Measurements from ENCODE around the gene ARFGEF3. TPM values are rescaled to one million over a fixed set of nuclear protein-coding genes. Genes with fewer than 3 reads are reported as not detected.

ARFGEF3 gene
- total RNA-seq, 1 experiment from 2014 or later = 0.71 TPM

DNA sequence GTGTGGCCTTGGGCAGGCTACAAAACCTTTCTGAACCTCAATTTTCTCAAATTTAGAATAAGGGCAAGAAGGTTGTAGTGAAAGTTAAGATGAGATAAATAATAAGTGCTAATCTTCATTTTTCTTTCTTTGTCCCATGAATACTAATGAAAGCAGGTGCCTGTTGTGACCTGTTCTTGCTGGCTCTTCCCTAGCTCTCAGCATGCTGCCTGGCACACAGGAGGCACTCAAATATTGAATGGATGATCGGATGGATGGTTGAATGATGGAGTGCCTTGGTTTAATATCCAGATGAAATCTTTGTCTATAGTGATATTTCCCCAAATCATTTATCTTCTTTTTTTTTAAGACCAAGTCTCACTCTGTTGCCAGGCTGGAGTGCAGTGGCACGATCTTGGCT lies 41.6 kb downstream of the ARFGEF3 start:
- no peak overlapping the region for H3K27ac ChIP-seq (ENCODE audit: low read depth, low read length, poor library complexity, severe bottlenecking)
- H3K9me3 ChIP-seq (ENCODE audit: low read depth, low read length, poor library complexity, severe bottlenecking) = no peaks in the 10 kb centered on the region
- DNase-seq (ENCODE audit: low spot score) = no peak
- ChIA-PET CTCF (no interaction called here), POLR2A (ENCODE audit: low non-redundant PET) (no interaction called here)
- H3K4me1 ChIP-seq (ENCODE audit: insufficient read depth, low read length, poor library complexity, severe bottlenecking) = no peaks in the 10 kb centered on the region
- H3K27me3 ChIP-seq (replicated peaks; ENCODE audit: insufficient read depth, low read depth, low read length, poor library complexity) = peaks cover 6% of the 10 kb centered on the region
- H3K36me3 ChIP-seq (ENCODE audit: insufficient read depth, low read length, poor library complexity, severe bottlenecking) = no peaks in the 10 kb centered on the region
- no peak overlapping the region for H3K4me3 ChIP-seq (ENCODE audit: low read depth, low read length, poor library complexity, severe bottlenecking)
- no TSS peak for BruUV-seq (replicated peaks)
- intact Hi-C loops (cut with micrococcal nuclease; ENCODE audit: unreplicated experiment) = no loop called here
- TF ChIP-seq, protein P1, sequence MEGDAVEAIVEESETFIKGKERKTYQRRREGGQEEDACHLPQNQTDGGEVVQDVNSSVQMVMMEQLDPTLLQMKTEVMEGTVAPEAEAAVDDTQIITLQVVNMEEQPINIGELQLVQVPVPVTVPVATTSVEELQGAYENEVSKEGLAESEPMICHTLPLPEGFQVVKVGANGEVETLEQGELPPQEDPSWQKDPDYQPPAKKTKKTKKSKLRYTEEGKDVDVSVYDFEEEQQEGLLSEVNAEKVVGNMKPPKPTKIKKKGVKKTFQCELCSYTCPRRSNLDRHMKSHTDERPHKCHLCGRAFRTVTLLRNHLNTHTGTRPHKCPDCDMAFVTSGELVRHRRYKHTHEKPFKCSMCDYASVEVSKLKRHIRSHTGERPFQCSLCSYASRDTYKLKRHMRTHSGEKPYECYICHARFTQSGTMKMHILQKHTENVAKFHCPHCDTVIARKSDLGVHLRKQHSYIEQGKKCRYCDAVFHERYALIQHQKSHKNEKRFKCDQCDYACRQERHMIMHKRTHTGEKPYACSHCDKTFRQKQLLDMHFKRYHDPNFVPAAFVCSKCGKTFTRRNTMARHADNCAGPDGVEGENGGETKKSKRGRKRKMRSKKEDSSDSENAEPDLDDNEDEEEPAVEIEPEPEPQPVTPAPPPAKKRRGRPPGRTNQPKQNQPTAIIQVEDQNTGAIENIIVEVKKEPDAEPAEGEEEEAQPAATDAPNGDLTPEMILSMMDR (conservative IDR thresholded peaks at IDR 0.05; ENCODE audit: low read depth, low read length) = no peak
- no peak for TF ChIP-seq EZH2 (IDR thresholded peaks at IDR 0.05; ENCODE audit: borderline replicate concordance, low read depth, low read length, poor library complexity, severe bottlenecking)

DNA sequence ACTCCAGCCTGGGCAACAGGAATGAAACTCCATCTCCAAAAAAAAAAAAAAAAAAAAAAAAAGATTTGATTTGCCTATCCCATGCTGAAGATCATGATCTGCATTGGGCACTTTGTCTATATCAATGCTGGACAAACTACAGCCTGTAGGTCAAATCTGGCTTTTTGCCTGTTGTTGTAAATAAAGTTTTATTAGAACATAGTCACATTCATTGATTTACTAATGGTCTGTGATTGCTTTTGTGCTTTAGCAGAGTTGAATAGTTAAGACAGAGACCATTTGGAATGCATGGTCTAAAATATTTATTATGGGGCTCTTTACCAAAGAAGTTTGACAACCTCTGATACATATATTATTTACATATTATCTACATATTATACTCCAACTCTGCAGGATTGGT lies 42.6 kb downstream of the ARFGEF3 start:
- H3K9me3 ChIP-seq (ENCODE audit: low read depth, low read length, poor library complexity, severe bottlenecking) = no peaks in the 10 kb centered on the region
- intact Hi-C loops (cut with micrococcal nuclease; ENCODE audit: unreplicated experiment) = no loop called here
- ChIA-PET POLR2A (ENCODE audit: low non-redundant PET) (no interaction called here), CTCF (no interaction called here)
- no peak for DNase-seq (ENCODE audit: low spot score)
- H3K4me1 ChIP-seq (ENCODE audit: insufficient read depth, low read length, poor library complexity, severe bottlenecking) = no peaks in the 10 kb centered on the region
- no peak overlapping the region for H3K27ac ChIP-seq (ENCODE audit: low read depth, low read length, poor library complexity, severe bottlenecking)
- no peaks in the 10 kb centered on the region for H3K36me3 ChIP-seq (ENCODE audit: insufficient read depth, low read length, poor library complexity, severe bottlenecking)
- TF ChIP-seq, protein P1 (conservative IDR thresholded peaks at IDR 0.05; ENCODE audit: low read depth, low read length) = no peak
- TF ChIP-seq EZH2 (IDR thresholded peaks at IDR 0.05; ENCODE audit: borderline replicate concordance, low read depth, low read length, poor library complexity, severe bottlenecking) = no peak
- H3K27me3 ChIP-seq (replicated peaks; ENCODE audit: insufficient read depth, low read depth, low read length, poor library complexity) = peaks cover 9% of the 10 kb centered on the region
- H3K4me3 ChIP-seq (ENCODE audit: low read depth, low read length, poor library complexity, severe bottlenecking) = no peak overlapping the region
- no TSS peak for BruUV-seq (replicated peaks)

DNA sequence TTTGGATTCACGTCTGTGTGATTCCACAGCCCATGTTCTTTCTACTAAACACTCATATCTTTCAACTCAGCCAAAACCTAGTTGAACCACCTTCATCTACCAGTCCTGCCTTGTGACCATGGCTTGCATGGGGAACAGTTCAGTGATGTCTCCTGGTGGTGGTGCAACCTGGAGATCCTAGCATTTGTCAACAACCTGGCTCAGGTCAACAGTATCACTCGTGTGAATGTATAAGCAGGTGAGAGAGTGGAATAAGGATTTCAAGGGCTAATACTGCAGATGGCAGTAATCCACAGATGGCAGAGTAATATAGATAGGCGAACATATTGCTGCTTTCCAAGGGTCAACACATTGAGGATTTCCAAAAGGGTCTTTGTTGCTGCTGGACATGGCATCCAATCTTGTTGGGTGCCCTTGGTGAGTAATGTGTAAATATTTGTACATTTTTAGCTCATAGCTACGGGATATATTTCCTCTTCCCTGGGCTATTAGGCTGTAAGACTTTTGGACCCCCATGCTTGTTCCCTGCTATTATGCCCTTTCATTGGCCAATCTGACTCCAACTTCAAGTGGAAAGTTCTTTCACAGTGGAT lies 43.1 kb downstream of the ARFGEF3 start:
- BruUV-seq (replicated peaks) = no TSS peak
- intact Hi-C loops (cut with micrococcal nuclease; ENCODE audit: unreplicated experiment) = no loop called here
- H3K36me3 ChIP-seq (ENCODE audit: insufficient read depth, low read length, poor library complexity, severe bottlenecking) = no peaks in the 10 kb centered on the region
- no peak for DNase-seq (ENCODE audit: low spot score)
- H3K4me3 ChIP-seq (ENCODE audit: low read depth, low read length, poor library complexity, severe bottlenecking) = no peak overlapping the region
- TF ChIP-seq, protein P1 (conservative IDR thresholded peaks at IDR 0.05; ENCODE audit: low read depth, low read length) = no peak
- TF ChIP-seq EZH2 (IDR thresholded peaks at IDR 0.05; ENCODE audit: borderline replicate concordance, low read depth, low read length, poor library complexity, severe bottlenecking) = no peak
- H3K27ac ChIP-seq (ENCODE audit: low read depth, low read length, poor library complexity, severe bottlenecking) = no peak overlapping the region
- H3K4me1 ChIP-seq (ENCODE audit: insufficient read depth, low read length, poor library complexity, severe bottlenecking) = no peaks in the 10 kb centered on the region
- H3K27me3 ChIP-seq (replicated peaks; ENCODE audit: insufficient read depth, low read depth, low read length, poor library complexity) = peaks cover 9% of the 10 kb centered on the region
- CTCF ChIA-PET = no interaction called here
- POLR2A ChIA-PET (ENCODE audit: low non-redundant PET) = no interaction called here
- no peaks in the 10 kb centered on the region for H3K9me3 ChIP-seq (ENCODE audit: low read depth, low read length, poor library complexity, severe bottlenecking)

All from A673 (cell line).